Type B pancreatic cell (in vitro differentiated cells): ENCODE measurements around the gene PTPN12. TPM values are rescaled to one million over a fixed set of nuclear protein-coding genes. Genes with fewer than 3 reads are reported as not detected.

Experiments
- DNase-seq: peaks from one replicate; pipeline ENCODE4 v3.0.0; 2021; ENCODE audit warnings: mixed read lengths; ENCODE audit not compliant: unreplicated experiment; ENCODE audit errors: extremely low spot score
- H3K27ac Mint-ChIP-seq: 2 replicates; pipeline ENCODE4 v1.8.0; 2021; ENCODE audit warnings: mild to moderate bottlenecking, mixed read lengths
- H3K27me3 Mint-ChIP-seq: 2 replicates; pipeline ENCODE4 v1.8.0; 2021; ENCODE audit warnings: mixed read lengths
- H3K36me3 Mint-ChIP-seq: 2 replicates; pipeline ENCODE4 v1.8.0; 2021; ENCODE audit warnings: mixed read lengths
- H3K4me1 Mint-ChIP-seq: one replicate; pipeline ENCODE4 v1.8.0; 2021; ENCODE audit warnings: mixed read lengths; ENCODE audit not compliant: unreplicated experiment
- H3K4me3 Mint-ChIP-seq: 2 replicates; pipeline ENCODE4 v1.8.0; 2021; ENCODE audit warnings: mild to moderate bottlenecking, mixed read lengths
- H3K9me3 Mint-ChIP-seq: 2 replicates; pipeline ENCODE4 v1.8.0; 2021; ENCODE audit warnings: mixed read lengths
- CTCF ChIP-seq: fragments of 200-600 bp; sonication (generic); conservative IDR thresholded peaks from 2 replicates; pipeline ENCODE4 v1.5.0; 2021; ENCODE audit warnings: antibody characterized with exemption, mild to moderate bottlenecking
- total RNA-seq: library from RNA; stranded (reverse); gene quantifications from 2 replicates; pipeline ENCODE4 v1.2.1, GENCODE V29; 2021; ENCODE audit warnings: low replicate concordance

PTPN12 gene
- total RNA-seq, 1 donor from 2014 or later = 76.7 TPM

GRCh38 chr7:77674878-77675277, 137.8 kb downstream of the PTPN12 start:
- Mint-ChIP-seq H3K9me3 (peaks cover 5% of the 10 kb centered on the region), H3K36me3 (peaks cover 13% of the 10 kb centered on the region), H3K27ac (no peak overlapping the region), H3K27me3 (no peaks in the 10 kb centered on the region), H3K4me1 (peaks cover 5% of the 10 kb centered on the region), H3K4me3 (no peak overlapping the region)
- DNase-seq = no peak
- TF ChIP-seq CTCF = no peak

- Mint-ChIP-seq H3K9me3 (peaks cover 5% of the 10 kb centered on the region), H3K27me3 (no peaks in the 10 kb centered on the region), H3K27ac (peak overlapping the region; percentile 63), H3K4me3 (peak overlapping the region; percentile 62), H3K36me3 (peaks cover 30% of the 10 kb centered on the region), H3K4me1 (peaks cover 12% of the 10 kb centered on the region)
- no peak for TF ChIP-seq CTCF
- DNase-seq = no peak
Observed at GRCh38 chr7:77679608-77680007, 142.5 kb downstream of the PTPN12 start.

- no peaks in the 10 kb centered on the region for H3K27me3 Mint-ChIP-seq
- no peak for TF ChIP-seq CTCF
- no peak overlapping the region for H3K27ac Mint-ChIP-seq
- H3K36me3 Mint-ChIP-seq = peaks cover 30% of the 10 kb centered on the region
- H3K4me3 Mint-ChIP-seq = no peak overlapping the region
- DNase-seq = no peak
- H3K4me1 Mint-ChIP-seq = peaks cover 15% of the 10 kb centered on the region
- H3K9me3 Mint-ChIP-seq = peaks cover 5% of the 10 kb centered on the region
Observed at GRCh38 chr7:77680266-77680665, 143.2 kb downstream of the PTPN12 start.

- no peak for DNase-seq
- Mint-ChIP-seq H3K9me3 (peaks cover 5% of the 10 kb centered on the region), H3K4me1 (peaks cover 36% of the 10 kb centered on the region), H3K27me3 (no peaks in the 10 kb centered on the region), H3K36me3 (peaks cover 41% of the 10 kb centered on the region), H3K4me3 (peak overlapping the region; percentile 4), H3K27ac (peak overlapping the region; percentile 17)
- no peak for TF ChIP-seq CTCF
Observed at GRCh38 chr7:77684030-77684429, 146.9 kb downstream of the PTPN12 start.

GRCh38 chr7:77685233-77685632, 148.1 kb downstream of the PTPN12 start:
- Mint-ChIP-seq H3K4me3 (no peak overlapping the region), H3K9me3 (no peaks in the 10 kb centered on the region), H3K36me3 (peaks cover 40% of the 10 kb centered on the region), H3K27ac (peak overlapping the region; percentile 53), H3K4me1 (peaks cover 31% of the 10 kb centered on the region), H3K27me3 (no peaks in the 10 kb centered on the region)
- no peak for TF ChIP-seq CTCF
- no peak for DNase-seq
